ENCODE results near the gene IGF2BP2. TPM values are rescaled to one million over a fixed set of nuclear protein-coding genes. Genes with fewer than 3 reads are reported as not detected.

Gene IGF2BP2
- total and polyA plus RNA-seq, 3 experiments from 2014 or later, result 0.42 TPM; not detected in 1

Other genes with a start within 250 kb of the IGF2BP2 start
- 10 to 100 TPM; 41.2 to 41.5 TPM for gene SENP2, start 238.7 kb downstream of the IGF2BP2 start, total RNA-seq
- 15.3 TPM for gene SENP2, start 238.7 kb downstream of the IGF2BP2 start, polyA plus RNA-seq
- 100 to 1,000 TPM; 305 to 324 TPM for gene TRA2B, start 113.0 kb upstream of the IGF2BP2 start, total RNA-seq
- gene TRA2B, start 113.0 kb upstream of the IGF2BP2 start, polyA plus RNA-seq, result 181 TPM